HuH-7.5 (cell line): ENCODE data around the gene TENM4.

Experiments
- DNase-seq: peaks from one replicate; pipeline ENCODE4 v3.0.0; 2011; ENCODE audit warnings: low spot score

Gene TENM4

DNA sequence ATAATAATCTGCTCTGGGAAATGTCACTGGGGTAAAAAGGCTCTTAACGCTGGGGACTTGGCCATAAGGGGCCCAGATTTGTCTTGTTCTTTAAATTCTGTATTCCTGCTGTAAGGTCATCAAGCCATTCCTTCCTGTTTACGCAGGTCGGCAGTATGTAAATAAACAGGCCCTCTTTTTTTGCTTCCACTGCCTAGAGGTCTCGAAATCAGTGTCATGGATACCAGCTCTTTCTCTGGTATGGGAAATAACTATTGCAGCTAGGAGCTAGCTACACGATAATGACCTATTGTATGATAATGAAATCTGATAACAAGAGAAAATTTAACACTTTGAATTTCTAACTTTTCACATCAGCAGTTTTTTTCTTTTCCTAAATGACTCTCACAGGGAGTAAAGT is 657.0 kb downstream of the TENM4 start:
- DNase-seq, result no peak

DNA sequence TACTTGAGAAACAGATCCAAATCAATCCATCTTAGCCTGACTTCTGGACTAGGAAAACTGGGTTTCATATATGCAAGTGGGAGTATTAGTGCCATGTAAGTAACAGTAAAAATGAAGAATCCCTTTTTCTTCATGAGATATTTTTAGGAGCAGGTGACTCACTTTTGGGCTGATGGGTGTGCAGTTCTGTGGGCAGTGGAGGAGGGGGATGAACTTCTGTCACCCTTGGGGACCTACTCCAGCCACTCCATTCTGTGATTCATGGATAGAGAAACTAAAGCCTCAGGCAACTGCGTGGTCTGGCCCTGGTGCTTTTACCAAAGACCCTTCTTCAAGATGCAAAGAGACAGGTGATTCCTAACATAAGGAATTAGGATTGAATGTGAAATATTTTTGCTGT is 657.5 kb downstream of the TENM4 start:
- DNase-seq, result no peak

DNA sequence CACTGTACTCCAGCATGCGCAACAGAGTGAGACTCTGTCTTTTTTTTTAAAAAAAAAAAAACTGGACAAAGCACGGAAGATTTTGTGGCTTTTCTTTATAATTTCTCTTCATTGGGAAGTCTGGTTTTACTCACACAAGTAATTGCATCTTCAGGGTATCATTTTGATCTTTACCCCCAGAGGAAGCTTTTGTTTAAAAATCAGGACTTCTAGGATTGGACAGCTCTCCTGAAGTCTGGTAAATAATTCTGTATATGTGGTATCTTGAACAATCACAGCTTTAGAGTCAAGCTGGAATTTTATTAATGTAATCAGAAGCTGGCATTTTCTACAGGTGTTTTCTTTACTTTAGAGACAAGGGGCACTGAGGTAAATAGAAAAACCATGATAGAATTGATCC is 658.1 kb downstream of the TENM4 start:
- DNase-seq, result no peak

DNA sequence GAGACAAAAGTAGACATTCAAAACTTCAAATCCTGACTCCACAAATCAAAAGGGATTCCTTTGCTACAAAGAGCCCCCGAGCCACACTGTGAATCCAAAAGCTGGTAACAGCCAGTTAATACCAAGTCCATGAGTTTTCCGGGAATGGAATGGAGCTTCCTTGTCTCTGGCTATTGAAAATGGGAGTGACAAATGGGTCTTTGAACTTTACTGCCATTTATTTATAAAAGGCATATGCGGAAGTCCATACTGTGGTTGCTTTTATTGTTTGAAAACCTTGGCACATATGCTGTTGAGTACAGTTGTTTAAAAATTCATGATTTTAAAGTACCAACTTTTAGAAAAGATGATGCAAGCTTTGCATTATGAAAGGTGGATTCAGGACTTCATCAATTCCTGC is 659.9 kb downstream of the TENM4 start:
- DNase-seq, result no peak

DNA sequence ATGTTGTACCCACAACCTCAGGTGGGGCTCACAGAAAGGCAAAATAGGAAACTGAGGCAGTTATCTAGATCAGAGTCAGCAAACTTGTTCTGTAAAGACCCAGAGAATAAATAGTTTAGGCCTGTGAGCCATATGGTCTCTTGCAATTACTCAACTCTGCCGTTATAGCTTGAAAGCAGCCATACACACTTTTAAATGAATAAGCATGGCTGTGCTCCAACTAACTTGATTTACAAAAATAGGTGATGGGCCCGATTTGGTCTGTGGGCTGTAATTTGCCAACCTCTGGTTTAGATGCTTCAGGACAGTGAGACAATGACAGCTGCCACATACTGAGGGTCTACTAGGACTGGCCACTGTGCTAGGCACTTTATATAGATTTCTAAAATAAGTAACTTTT is 667.3 kb downstream of the TENM4 start:
- no peak for DNase-seq

DNA sequence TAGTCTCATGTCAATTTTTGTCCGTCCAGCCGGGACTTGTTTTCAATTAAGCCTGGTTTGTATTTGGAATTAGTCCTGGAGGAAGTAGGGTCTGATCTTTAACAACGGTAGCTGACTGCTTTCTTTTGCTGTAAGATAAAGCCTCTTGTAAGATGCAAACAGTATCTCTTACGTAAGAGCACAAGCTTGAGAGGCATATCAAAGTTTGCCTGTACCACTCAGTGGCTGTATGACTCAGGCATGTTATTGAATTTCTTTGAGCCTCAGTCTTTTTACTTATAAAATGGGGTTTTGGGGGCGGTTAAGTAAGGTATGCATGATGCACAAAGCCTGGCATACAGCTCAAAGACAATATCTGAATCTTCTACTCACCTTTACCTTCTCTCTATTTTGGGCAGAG is 667.8 kb downstream of the TENM4 start:
- no peak for DNase-seq

DNA sequence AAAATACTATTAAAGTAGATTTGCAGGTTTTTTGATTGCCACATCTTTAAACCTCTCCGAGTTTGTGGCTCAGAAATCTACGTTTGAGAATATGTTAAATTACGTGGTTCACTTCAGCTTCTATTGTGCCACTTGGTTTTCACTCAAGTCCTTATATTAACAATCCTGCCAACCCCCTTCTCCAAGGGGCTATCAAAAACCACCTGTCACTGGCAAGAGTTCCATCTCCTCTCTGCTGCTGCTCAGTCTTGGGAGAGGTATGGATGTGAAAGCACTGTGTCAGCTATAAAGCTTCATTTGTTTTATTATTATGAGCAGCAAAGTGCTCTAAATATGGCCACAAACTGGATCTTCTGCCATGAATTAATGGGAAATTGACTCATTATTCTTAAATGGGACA is 668.6 kb downstream of the TENM4 start:
- no peak for DNase-seq

DNA sequence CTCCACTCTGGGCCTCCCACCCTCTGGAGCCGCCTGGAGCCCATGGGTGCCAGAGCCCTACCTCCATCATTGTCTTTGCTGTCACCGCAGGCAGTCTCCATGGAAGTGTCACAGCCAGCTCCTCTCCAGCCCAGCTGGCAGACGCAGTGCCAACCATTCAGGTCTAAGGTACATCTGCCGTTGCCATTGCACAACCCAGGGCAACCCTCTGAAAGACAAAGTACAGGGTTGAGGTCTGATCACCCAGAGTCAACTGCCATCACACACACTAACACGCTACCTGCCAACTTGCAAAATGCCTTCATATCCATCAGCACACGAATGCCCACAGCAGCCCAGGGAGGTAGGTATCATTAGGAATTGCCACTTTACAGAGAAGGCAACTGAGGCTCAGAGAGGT is 669.9 kb downstream of the TENM4 start:
- DNase-seq, result no peak

DNA sequence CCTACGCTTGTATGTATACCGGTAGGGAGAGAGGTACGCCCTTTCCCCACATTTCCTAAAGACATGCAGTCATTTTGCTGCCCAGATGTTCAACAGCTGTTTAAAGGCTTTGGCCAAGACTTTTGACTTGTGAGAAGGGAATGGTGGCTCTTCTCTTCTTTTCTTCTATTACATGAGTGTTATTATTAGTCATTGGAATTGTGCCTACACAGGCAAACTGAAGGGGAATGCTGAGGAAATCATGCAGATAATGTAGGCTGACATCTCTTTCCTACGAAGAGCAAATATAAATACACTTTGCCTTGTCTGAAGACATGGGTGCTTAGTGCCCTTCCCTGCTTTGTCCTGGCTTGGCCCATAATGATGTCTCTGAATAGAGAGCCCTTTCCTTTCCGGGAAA is 671.9 kb downstream of the TENM4 start:
- no peak for DNase-seq

DNA sequence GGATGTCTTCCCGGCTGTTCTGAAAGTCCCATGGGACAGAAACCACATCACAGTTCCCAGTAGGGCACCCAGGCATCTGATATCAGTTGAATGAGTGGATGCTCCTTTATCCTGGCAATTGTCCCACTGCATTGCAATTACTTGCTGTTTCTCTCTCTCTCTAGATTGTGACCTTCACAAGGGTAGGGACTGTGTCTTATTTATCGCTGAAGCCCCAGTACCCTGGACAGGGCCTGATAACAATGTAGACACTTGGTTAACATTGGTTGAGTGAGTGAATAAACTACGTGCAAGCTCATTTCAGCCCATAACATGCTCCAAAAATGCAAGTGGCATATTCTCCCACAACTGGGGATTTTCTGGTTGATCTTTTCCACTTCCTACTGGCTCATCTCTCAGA is 672.5 kb downstream of the TENM4 start:
- DNase-seq, result no peak

DNA sequence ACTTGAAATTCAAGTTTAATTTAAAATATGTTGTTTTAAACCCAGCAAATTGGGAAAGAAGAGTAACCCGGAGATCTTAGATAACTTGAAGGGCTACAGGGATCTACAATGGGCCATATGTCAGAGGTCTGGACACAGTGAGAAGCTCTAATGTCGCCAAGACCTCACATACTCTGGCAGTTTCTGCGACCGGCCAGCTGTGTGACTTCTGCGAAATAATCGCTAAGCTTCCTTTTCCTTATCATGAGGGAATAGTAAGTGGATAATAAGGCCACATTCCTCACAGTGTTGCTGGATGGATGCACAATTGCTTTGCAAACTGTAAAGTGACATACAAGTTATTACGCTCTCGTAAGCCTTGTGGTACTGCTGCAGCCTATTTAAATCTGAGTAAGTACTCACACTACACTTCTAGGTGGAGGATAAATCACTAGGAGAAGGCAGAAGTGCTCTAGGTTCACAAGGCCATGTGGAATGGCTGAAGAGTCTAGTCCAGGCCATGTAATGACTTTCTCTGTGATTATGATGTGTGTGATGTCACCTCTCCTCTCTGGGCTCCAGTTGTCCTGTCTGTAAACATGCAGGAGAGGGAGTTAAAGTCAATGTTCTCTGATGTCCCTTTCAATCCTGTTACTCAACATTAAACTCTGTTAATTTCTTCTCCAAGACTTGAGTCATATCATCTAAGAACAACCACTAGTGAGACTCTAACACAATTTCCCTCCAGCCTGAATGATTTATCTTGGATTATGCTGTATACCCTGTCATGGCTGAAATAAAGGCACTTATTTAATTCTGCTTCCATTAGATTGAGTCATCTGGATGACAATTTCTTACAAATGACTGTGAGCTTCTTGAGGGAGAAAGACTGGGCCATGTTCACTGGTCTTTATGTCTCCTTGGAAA is 673.5 kb downstream of the TENM4 start:
- DNase-seq, result no peak

DNA sequence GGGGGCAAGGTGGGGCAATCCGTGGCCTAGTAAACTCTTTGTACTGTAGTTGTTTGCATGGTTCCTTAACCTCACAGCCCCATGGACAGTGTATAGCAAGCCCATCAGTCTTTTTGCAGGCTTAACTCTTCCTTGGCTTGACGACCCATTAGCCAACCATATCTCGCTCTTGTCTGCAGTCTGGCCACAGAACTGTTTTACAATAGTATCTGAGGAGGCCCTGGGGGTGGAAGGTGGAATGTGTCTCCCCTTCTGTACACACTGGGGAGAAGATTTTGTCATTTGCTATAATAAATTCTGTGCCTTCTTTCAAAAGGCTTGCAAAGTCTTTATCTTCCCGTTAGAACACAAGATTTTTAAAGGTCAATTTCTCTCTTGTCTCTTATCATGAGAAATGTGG is 675.9 kb downstream of the TENM4 start:
- DNase-seq, result no peak

DNA sequence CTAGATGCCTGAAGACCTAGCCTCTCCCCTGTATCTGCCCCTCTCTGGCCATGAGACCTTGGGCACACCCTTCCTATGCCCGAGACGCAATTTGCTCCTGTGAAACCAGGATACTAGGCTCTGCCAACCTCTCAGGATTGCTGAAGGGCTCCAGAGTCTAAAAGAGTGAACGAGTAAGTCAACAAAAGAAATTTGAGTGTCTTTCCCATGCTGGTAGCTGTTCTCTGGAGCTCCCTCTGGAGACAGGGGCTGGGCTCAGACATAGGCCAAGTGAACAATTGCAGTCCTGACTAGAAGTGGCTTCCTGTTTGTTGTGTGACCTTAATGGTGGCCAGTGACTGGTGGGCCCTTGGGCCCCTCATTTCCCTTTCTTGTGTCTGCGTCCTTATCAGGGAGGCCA is 677.2 kb downstream of the TENM4 start:
- no peak for DNase-seq

DNA sequence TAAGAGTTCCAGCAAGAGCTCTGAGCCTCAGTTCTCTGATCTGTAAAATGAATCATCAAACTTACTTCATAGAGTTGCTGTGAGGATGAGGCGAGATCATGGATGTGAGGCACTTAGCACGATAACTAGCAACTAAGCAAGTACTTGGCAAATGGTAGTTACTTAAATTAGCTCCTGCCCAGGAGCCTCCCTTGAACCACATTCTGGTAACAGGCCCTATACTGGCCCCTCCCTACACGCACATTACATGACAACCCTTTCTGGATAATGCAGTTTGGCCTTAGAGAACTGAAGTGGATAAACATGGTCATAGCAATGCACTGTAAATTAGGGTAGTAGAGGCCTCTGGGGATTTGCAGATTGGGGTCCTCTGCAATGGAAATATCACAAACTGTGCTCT is 678.7 kb downstream of the TENM4 start:
- DNase-seq, result no peak

DNA sequence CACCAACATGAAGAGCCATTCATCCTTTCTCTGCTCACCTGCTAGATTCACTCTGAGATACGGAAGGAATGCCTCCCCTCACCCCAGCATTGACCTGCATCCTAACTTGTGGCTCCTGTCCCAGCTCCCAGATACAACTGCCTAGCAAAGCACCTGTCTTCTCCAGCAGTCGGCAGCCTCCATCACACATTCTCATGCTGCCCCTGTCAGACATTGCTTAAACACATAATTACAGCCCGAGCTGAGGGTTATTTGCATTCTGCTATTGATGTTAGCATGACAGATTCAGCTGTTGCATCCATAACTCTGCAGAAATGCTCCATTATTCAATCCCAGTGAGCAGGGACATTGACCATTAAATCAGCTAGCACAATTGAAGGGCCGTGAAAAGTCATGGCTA is 681.8 kb downstream of the TENM4 start:
- no peak for DNase-seq

DNA sequence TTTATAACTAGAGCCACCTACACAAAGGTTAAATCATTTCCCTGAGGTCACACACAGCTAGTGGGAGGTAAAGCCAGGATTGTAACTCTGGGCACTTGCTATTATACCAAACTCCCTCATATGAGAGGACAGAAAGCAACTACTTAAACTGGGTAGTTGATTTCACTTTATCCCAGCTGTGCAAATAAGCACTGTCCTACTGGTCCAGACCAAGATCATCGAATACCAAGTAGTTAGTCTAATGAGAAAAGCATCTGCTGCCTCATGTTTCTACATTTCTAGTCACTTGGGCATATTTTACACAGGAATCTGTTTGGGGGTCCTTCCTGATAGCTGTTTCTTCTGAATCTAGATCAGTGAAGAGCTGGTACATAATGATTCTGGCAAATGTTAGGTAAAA is 687.5 kb downstream of the TENM4 start:
- DNase-seq, result no peak

DNA sequence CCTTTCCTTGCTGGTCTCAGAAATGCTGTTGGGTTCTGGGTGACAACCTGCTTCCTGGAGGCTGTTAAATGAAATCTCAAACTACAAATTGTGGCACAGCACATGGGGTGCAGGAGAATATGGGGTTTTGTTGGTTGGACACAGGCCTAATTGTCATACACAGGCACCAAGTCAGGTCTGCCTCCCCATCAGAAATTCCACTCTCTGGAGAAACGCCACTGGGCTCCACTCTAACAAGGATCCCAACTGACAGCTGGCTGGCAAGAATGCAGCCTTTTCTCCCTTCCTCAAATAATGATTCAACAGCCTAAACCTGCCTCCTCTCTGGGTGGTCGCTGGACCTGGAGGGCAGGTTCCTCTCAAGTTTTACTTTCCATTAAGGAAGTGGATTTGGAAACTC is 688.3 kb downstream of the TENM4 start:
- DNase-seq, result no peak

DNA sequence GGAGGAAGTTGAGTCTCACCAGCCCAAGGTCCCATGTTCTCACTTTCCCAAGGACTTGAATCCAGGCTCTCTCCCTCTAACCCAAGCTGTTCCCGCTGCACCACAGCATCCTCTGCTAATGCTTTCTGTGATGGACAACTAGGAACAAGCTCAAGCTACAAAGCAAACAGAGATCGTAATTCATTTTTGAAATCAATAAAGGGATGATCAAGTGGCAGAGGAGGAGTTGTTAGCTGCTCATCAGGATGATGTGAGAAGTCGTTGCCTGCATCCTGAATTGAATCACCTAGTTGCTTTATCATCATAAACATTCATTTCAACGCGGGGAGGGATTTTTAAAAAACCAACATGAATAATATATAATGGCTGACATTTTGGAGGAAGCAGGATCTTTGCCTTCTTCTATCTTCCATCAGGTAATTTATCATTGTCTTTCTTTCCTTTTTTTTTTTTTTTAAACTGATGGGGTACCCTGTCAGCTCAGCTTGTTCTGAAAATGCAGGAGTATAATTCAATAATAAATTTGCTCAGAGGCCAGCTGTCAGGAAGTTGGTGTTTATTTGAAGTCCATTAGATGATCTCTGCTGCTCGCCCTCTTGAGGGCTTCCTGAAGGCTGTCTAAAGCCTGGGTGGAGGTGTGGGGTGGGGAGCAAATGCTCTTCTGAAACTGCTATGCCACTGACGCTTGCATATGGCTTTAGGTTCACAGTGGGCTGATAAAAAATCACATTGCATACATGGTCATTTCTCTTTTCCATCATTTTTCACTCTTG is 691.7 kb downstream of the TENM4 start:
- DNase-seq, result no peak

DNA sequence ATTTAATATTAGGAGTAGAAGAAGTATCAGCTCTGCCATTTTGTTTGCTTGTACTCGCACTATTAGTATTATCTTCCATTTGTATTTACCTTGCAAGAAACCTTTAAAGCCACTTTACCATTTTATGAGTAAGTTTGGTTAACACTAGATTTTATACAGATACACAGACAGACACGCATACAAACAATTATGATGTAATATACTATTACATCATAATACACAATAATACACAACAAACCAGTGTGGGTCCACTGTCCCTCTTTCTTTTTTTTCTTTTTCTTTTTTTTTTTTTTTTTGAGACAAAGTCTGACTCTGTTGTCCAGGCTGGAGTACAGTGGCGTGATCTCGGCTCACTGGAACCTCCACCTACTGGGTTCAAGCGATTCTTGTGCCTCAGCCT is 695.9 kb downstream of the TENM4 start:
- DNase-seq, result no peak

DNA sequence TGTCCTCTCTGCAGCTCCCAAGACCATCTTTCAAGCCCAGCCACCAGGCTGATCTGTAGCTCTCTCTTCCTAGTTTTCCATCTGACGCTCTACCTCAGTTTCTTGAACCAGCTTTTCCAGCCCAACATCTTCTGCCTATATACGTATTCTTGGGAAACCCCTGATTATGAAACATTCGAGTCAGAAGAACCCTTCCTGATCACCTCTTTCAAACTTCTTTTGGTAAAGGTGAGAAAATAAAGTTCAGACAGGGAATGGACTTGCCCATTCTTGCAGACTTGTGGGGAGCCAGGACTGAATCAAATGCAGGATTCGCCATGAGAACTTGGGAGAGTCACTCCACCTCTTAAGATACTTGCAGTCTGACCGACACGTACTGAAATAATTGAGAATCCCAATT is 696.6 kb downstream of the TENM4 start:
- DNase-seq, result no peak

DNA sequence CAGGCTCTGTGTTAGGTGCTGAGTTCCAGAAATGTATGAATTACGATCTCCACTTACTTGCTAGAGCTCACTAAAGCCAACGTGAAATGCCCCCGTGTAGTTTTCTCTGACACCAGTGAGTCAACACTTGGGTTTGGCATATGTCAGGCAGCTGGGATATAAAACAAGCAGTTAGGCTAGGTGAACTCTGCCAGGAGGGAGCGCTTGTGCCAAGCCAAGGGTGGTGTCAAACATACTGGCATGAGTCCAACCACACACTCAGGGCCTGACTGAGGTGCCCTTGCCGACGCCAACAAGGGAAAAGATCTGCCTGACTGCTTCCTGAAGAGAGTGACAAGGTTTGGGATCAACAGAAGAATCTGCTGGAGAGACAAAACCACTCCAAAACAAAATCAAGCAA is 698.4 kb downstream of the TENM4 start:
- DNase-seq, result no peak

DNA sequence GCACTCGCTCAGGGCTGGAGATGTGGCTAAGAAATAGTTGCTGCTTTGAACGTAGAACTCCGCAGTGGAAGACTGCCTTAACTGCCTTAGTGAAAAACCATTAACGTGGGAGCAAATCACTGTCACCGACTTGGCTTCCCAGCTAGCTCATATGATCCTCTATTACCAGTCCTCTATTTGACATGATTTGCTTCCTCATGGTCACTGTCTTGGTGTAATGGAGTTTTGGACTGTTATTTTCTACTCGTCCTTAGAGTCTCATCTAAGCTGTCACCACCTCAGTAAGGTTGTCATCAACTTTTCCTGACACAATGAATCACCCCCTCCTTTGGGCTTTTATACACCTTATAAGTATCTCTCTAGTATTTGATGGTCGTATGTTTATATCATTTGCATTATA is 699.1 kb downstream of the TENM4 start:
- no peak for DNase-seq

DNA sequence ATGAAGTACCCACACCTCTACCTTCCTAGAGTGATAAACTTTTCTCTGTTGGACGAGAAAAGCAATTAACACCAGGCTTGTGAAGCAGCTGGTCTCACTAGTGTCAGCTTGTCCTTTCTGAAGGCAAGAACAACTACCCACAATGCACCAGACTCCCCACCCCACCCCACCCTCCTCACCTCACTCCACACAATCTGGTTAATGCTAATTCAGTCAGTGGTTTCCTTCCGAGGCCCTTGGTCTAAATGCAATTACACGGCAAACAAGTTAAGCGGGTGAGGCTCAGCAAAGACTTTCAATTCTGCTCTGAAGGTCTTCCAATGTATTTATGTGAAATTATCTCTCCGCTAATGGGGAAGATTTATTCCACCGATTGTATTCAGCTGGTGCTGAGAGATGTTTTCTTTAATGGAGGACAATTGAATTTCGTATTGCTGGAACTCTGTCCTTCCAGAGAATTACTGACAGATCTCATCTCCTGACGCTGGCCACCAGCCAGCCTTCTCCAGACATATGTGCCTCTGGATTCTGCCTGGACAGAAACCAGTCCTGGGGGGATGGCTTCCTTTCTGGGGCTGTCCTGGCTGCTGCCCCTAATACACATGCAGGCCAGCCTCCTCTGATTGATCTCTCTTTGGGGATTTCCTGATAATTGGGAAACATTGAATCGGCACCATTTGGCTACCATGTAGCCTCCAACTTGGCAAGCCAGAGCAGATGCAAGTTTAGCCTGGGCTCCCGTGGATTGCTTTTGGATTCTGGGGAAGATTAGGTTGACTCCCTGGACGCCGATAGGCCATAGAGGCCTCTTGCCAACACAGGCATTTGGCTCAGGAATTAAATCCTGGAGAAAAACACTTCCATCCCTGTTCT is 700.4 kb downstream of the TENM4 start:
- no peak for DNase-seq
